Calu3 (cell line): ENCODE measurements around the gene HCN2. TPM values are rescaled to one million over a fixed set of nuclear protein-coding genes. Genes with fewer than 3 reads are reported as not detected.

Experiments
- BruUV-seq: library from RNA; stranded (reverse); fragments of 400-500 nt; replicated peaks from 2 replicates; lab custom pipeline; 2021; lab: Mats Ljungman, UMichigan
- CTCF ChIA-PET: fragments of 300-600 bp; sonication (Branson Sonifier 250); formaldehyde crosslinking; loops from one replicate; lab custom pipeline; 2022; ENCODE audit warnings: antibody characterized with exemption; lab: Charles Lee
- DNase-seq: peaks from one replicate; pipeline ENCODE4 v3.0.0; 2022
- H3K27ac Mint-ChIP-seq: one replicate; pipeline ENCODE4 v1.8.0; 2022; ENCODE audit warnings: mixed read lengths; ENCODE audit not compliant: unreplicated experiment
- H3K27me3 Mint-ChIP-seq: one replicate; pipeline ENCODE4 v1.8.0; 2022; ENCODE audit warnings: mixed read lengths; ENCODE audit not compliant: unreplicated experiment
- H3K36me3 Mint-ChIP-seq: one replicate; pipeline ENCODE4 v1.8.0; 2022; ENCODE audit warnings: mild to moderate bottlenecking, moderate library complexity, mixed read lengths; ENCODE audit not compliant: insufficient read depth, unreplicated experiment
- H3K4me1 Mint-ChIP-seq: one replicate; pipeline ENCODE4 v1.8.0; 2022; ENCODE audit warnings: mild to moderate bottlenecking, low read depth, mixed read lengths; ENCODE audit not compliant: unreplicated experiment
- H3K4me3 Mint-ChIP-seq: one replicate; pipeline ENCODE4 v1.8.0; 2022; ENCODE audit warnings: mild to moderate bottlenecking, low read depth, moderate library complexity, mixed read lengths; ENCODE audit not compliant: unreplicated experiment
- H3K9me3 Mint-ChIP-seq: one replicate; pipeline ENCODE4 v1.8.0; 2022; ENCODE audit warnings: low read depth, mixed read lengths; ENCODE audit not compliant: unreplicated experiment
- CTCF ChIP-seq: fragments of 200-600 bp; IDR thresholded peaks from one replicate; pipeline ENCODE4 v1.8.0; 2022; ENCODE audit warnings: antibody characterized with exemption; ENCODE audit not compliant: unreplicated experiment
- intact Hi-C: fragments of 100-400 bp; cut with micrococcal nuclease; formaldehyde crosslinking; loops from one replicate; pipeline ENCODE4 v1.10.0; 2022; ENCODE audit not compliant: unreplicated experiment
- total RNA-seq: library from RNA; stranded (reverse); gene quantifications from 2 replicates; pipeline ENCODE4 v1.2.3, GENCODE V29; 2022

Gene HCN2
- total RNA-seq, 1 experiment from 2014 or later = 0.09 TPM

DNA sequence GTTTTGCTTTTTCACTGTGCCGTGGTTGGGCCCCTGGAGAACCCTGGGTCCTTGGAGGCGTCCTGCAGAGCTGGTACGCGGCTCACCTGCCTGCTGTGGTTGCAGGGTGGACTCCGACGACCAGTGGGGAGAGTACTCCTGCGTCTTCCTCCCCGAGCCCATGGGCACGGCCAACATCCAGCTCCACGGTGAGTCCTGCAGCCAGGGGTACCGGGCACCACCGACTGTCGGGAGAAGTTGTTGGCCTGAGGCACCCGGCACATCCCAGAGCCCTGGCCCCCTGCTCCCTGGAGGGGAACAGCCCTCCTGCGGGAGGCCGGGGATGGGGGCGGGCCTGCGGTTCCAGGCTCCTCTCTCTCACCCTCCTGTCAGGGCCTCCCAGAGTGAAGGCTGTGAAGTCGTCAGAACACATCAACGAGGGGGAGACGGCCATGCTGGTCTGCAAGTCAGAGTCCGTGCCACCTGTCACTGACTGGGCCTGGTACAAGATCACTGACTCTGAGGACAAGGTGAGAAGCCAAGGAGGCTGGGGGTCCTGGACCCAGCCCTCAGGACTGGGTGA lies 9.3 kb upstream of the HCN2 start:
- Mint-ChIP-seq H3K36me3 (peaks cover 19% of the 10 kb centered on the region), H3K9me3 (no peaks in the 10 kb centered on the region), H3K27me3 (no peaks in the 10 kb centered on the region), H3K4me3 (no peak overlapping the region), H3K4me1 (peaks cover under 1% of the 10 kb centered on the region), H3K27ac (no peak overlapping the region)
- no peak for DNase-seq
- BruUV-seq = no TSS peak
- CTCF ChIA-PET = no interaction called here
- TF ChIP-seq CTCF = no peak
- intact Hi-C loops = no loop called here

DNA sequence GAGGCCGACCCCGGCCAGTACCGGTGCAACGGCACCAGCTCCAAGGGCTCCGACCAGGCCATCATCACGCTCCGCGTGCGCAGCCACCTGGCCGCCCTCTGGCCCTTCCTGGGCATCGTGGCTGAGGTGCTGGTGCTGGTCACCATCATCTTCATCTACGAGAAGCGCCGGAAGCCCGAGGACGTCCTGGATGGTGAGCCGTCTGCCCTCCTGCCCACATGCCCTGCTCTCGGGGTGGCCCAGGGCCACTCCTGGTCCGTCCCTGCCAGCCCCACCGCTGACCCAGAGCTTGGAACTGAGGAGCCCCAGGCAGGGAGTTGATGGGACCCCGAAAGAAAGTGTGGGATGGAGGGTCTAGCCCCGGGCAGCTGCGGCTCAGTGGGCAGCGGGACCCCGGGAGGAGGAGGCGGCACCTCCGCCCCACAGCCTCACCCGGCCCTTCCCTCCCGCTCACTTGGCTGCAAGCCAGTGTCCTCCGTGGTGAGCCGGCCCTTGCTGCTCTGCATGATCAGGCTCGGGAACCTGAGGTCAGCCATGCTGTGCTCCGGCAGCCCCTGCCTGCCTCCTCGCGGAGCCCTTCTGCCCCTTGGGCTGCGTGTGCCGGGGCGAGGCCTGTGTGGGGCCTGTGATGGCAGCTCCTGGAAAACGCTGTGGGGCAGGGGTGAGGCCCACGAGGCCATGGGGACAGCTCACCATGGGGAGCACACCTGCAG lies 8.1 kb upstream of the HCN2 start:
- Mint-ChIP-seq H3K27me3 (no peaks in the 10 kb centered on the region), H3K36me3 (peaks cover 21% of the 10 kb centered on the region), H3K27ac (no peak overlapping the region), H3K4me3 (no peak overlapping the region), H3K9me3 (no peaks in the 10 kb centered on the region), H3K4me1 (no peaks in the 10 kb centered on the region)
- intact Hi-C loops = no loop called here
- CTCF ChIA-PET = interaction anchor here (0.6 kb wide), 1 partner anchor 287 kb away, joined by 4 read pairs; no protein-coding TSS in a partner anchor
- no TSS peak for BruUV-seq
- no peak for TF ChIP-seq CTCF
- no peak for DNase-seq

GRCh38 chr19:582497-583197 lies 7.0 kb upstream of the HCN2 start:
- no peak for TF ChIP-seq CTCF
- intact Hi-C loops = no loop called here
- Mint-ChIP-seq H3K9me3 (no peaks in the 10 kb centered on the region), H3K4me1 (no peaks in the 10 kb centered on the region), H3K27me3 (no peaks in the 10 kb centered on the region), H3K4me3 (no peak overlapping the region), H3K27ac (no peak overlapping the region), H3K36me3 (peaks cover 18% of the 10 kb centered on the region)
- BruUV-seq = no TSS peak
- CTCF ChIA-PET = no interaction called here
- DNase-seq = no peak

- H3K4me3 Mint-ChIP-seq = peak overlapping the region; percentile 13
Observed at GRCh38 chr19:583198-583967, 6.3 kb upstream of the HCN2 start.

More at GRCh38 chr19:583198-583967, 6.3 kb upstream of the HCN2 start:
- intact Hi-C loops = no loop called here
- no peaks in the 10 kb centered on the region for H3K9me3 Mint-ChIP-seq
- no peak for DNase-seq
- BruUV-seq = TSS peak; percentile 99
- H3K36me3 Mint-ChIP-seq = peaks cover 18% of the 10 kb centered on the region
- no peaks in the 10 kb centered on the region for H3K27me3 Mint-ChIP-seq
- CTCF ChIA-PET = interaction anchor here (0.6 kb wide), 1 partner anchor 235 kb away, joined by 7 read pairs; no protein-coding TSS in a partner anchor
- H3K4me1 Mint-ChIP-seq = no peaks in the 10 kb centered on the region
- peak overlapping the region; percentile 62 for H3K27ac Mint-ChIP-seq
- no peak for TF ChIP-seq CTCF
